Mesodermal cell (in vitro differentiated cells): ENCODE data around the gene UAP1.
"Not testable (repeated sequence)": the region's sequence is repeated elsewhere in the genome, so short reads cannot be mapped to it uniquely, and the experiment has no call there.

ENCODE experiments used
- H3K27ac ChIP-seq: 2 replicates; pipeline ENCODE4 v1.7.0; 2013; ENCODE audit warnings: mild to moderate bottlenecking, low read depth, low read length, moderate library complexity; ENCODE audit not compliant: severe bottlenecking
- H3K36me3 ChIP-seq: 2 replicates; pipeline ENCODE4 v1.7.1; 2013; ENCODE audit warnings: mild to moderate bottlenecking, low read length, moderate library complexity; ENCODE audit not compliant: control insufficient read depth, insufficient read depth
- H3K4me1 ChIP-seq: one replicate; pipeline ENCODE4 v1.7.1; 2013; ENCODE audit warnings: mild to moderate bottlenecking, low read length; ENCODE audit not compliant: insufficient read depth, control insufficient read depth, poor library complexity, severe bottlenecking
- H3K4me3 ChIP-seq: 2 replicates; pipeline ENCODE4 v1.7.0; 2013; ENCODE audit warnings: low read length, control low read depth, mild to moderate bottlenecking; ENCODE audit not compliant: insufficient read depth, poor library complexity, severe bottlenecking; ENCODE audit errors: extremely low read depth
- H3K9me3 ChIP-seq: 2 replicates; pipeline ENCODE4 v1.7.1; 2013; ENCODE audit warnings: mild to moderate bottlenecking, low read length, moderate library complexity; ENCODE audit not compliant: control insufficient read depth
- WGBS, 2 experiments: methylation state at CpG; one replicate each; pipeline ENCODE4 v1.1.5; 2013; ENCODE audit warnings: missing lambda C conversion rate in 2 of 2; ENCODE audit not compliant: insufficient coverage in 2 of 2; 5-methylcytosine and 5-hydroxymethylcytosine counted together

Gene UAP1

DNA sequence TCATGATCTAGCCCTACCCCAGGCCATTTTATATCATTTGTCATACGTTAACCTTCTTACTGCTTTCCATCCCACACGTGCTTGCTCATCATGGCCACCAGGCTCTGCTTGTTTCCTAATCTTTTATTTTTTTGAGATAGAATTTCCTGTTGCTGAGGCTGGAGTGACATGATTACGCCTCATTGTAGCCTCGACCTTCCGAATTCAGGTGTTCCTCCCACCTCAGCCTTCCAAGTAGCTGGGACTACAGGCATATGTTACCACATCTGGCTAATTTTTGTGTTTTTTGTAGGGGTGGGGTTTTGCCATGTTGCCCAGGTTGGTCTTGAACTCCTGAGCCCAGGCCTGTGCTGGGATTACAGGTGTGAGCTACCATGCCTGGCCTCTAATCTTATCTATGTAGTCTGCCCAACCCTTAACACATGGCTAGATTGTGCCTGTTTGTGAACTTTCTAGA, 3.3 kb downstream of the UAP1 start:
- H3K4me3 ChIP-seq: no peak overlapping the region
- no peak overlapping the region for H3K27ac ChIP-seq
- 100% methylated on average over 1 to 3 of the region's 5 CpGs for WGBS, 2 experiments
- peaks cover 32% of the 10 kb centered on the region for H3K36me3 ChIP-seq
- H3K4me1 ChIP-seq: no peaks in the 10 kb centered on the region
- no peaks in the 10 kb centered on the region for H3K9me3 ChIP-seq

DNA sequence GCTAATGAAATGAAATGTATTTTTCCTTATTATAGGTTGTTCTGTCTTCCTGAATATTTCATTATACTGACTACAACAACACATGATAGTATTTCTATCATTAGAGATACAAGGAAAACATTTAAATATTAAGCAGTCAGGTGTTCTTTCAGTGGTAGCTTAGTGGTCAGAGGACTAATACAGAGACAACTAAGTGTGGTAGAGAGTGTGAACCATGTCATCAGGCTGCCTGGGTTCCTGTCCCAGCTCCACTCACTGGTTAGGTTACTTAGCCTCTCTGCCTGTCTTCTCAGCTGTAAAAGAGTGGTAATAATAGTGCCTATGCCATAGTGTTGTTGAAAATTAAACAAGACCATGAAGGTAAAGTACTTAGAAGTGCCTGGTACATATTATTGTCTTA, 3.9 kb downstream of the UAP1 start:
- no peak overlapping the region for H3K4me3 ChIP-seq
- peaks cover 32% of the 10 kb centered on the region for H3K36me3 ChIP-seq
- no peak overlapping the region for H3K27ac ChIP-seq
- no peaks in the 10 kb centered on the region for H3K4me1 ChIP-seq
- H3K9me3 ChIP-seq: no peaks in the 10 kb centered on the region

DNA sequence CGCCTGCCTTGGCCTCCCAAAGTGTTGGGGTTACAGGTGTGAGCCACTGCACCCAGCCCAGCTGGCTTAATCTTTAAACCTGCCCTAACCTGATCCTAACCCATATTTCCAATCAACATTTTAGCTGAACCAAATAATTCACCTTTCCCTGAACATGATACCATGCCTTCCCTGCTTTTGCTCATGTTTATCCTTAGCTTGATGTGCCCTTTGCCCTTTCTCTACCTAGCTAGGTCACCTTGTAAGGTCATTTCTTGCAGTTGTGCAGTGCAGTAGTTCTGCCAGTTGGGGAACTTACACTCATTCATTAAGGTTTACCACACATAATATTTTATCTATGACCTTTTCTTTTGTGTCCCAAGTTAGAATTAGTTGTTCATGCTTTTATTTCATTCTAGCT, 5.3 kb downstream of the UAP1 start:
- Histone ChIP-seq H3K4me3 (no peak overlapping the region), H3K9me3 (no peaks in the 10 kb centered on the region), H3K4me1 (no peaks in the 10 kb centered on the region), H3K27ac (no peak overlapping the region), H3K36me3 (peaks cover 34% of the 10 kb centered on the region)
- 100% methylated on average over 1 of the region's 1 CpG for WGBS, 2 experiments

DNA sequence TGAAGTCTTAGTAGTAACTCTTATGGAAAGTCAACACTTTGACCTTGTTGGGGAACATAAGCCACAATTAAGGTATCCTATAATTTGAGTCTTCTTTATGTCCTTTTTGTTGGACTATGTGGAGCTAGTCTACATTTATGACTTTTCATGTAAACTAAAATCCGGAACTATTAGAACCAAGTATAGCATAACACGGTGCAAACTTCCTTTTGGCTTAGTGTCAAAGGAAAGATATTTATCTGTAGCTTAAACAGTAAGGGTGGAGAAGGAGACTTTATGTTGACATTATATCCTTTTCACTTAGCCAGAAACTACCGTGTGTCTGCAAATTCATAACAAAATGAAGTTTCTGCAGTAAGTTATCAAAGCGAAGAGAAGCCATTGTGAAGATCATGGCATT, 7.3 kb downstream of the UAP1 start:
- Histone ChIP-seq H3K4me3 (no peak overlapping the region), H3K27ac (no peak overlapping the region), H3K9me3 (no peaks in the 10 kb centered on the region), H3K36me3 (peaks cover 40% of the 10 kb centered on the region), H3K4me1 (no peaks in the 10 kb centered on the region)
- no CpG with 5 or more reads among the region's 4 CpGs for WGBS, 2 experiments

DNA sequence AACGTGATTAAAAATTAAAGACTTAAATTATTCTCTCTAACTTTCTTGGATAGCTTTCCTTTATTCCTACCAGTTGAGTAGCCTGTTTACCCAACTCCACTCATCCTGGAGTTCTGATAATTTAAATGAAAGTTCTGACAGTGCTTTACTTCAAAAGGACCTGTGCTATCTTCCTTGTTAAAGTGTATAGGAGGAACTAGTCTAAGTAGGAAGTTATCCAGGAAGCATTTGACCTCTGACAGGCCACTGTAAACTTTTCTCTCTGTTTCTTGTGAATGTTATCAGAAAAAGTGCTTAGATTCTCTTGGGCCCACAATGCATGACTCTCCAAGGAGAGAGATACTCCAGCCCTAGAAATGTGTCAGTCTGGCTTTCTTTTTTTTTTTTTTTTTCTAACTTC, 9.2 kb downstream of the UAP1 start:
- no CpG with 5 or more reads among the region's 1 CpG for WGBS, 2 experiments

DNA sequence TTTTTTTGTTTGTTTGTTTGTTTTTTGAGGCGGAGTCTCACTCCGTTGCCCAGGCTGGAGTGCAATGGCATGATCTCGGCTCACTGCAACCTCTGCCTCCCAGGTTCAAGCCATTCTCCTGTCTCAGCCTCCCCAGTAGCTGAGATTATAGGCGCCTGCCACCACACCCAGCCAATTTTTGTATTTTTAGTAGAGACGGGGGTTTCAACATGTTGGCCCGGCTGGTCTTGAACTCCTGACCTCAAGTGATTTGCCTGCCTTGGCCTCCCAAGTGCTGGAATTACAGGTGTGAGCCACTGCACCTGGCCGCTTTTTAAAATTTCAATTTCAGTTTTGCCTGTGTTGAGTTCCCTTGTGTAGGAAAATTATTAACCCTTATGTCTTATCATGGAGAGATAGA, 9.6 kb downstream of the UAP1 start:
- H3K27ac ChIP-seq, H3K9me3 ChIP-seq, H3K4me3 ChIP-seq, H3K4me1 ChIP-seq: not testable (repeated sequence)
- peaks cover 41% of the 10 kb centered on the region for H3K36me3 ChIP-seq
- WGBS, 2 experiments: 86 to 90% methylated on average over 4 to 5 of the region's 7 CpGs

More for the DNA sequence above, 9.2 kb downstream of the UAP1 start:
- Histone ChIP-seq H3K36me3 (peaks cover 40% of the 10 kb centered on the region), H3K27ac (peak overlapping the region; percentile 67), H3K9me3 (no peaks in the 10 kb centered on the region), H3K4me1 (no peaks in the 10 kb centered on the region), H3K4me3 (no peak overlapping the region)

DNA sequence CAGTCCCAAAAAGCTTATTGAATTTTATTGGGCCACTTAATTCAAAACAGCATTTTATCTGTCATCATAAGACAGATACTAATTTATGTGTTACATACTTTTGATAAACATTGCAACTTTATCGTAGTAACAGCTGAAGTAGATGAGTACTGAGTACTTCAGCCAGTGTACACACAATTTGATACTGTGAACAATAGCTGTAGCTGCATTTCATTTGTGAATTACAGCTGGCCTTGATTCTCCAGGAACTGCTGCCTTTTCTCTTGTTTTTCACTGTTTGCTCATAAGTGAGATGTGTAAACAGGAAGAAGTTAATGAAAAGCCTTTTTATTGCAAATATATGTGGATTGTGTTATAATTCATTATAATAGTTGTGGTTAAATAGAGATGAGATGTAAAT, 10.2 kb downstream of the UAP1 start:
- no CpG with 5 or more reads among the region's 1 CpG for WGBS, 2 experiments
- H3K4me1 ChIP-seq: no peaks in the 10 kb centered on the region
- no peak overlapping the region for H3K4me3 ChIP-seq
- H3K9me3 ChIP-seq: no peaks in the 10 kb centered on the region
- H3K27ac ChIP-seq: no peak overlapping the region
- H3K36me3 ChIP-seq: peaks cover 43% of the 10 kb centered on the region

DNA sequence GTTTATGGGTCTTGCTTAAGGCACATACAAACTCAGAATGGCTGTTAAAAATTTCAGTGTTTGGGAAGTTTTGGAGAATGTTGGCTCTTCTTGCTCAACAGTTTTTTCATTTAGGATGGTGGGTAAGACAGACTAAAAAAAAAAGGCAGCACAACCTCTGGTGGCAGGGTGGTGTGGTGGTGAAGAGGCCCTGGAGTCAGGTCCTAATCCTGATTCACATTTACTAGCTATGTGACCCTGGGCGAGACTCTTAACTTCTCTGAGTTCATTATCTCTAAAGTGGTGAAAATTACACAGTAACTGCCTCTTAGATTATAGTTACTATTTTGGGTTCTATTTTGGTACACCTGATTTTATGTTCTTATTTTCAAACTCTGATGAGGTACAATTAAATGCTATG, 11.6 kb downstream of the UAP1 start:
- no peaks in the 10 kb centered on the region for H3K9me3 ChIP-seq
- H3K4me1 ChIP-seq: no peaks in the 10 kb centered on the region
- WGBS, 2 experiments: no CpG with 5 or more reads among the region's 1 CpG
- no peak overlapping the region for H3K4me3 ChIP-seq
- no peak overlapping the region for H3K27ac ChIP-seq
- H3K36me3 ChIP-seq: peaks cover 38% of the 10 kb centered on the region

DNA sequence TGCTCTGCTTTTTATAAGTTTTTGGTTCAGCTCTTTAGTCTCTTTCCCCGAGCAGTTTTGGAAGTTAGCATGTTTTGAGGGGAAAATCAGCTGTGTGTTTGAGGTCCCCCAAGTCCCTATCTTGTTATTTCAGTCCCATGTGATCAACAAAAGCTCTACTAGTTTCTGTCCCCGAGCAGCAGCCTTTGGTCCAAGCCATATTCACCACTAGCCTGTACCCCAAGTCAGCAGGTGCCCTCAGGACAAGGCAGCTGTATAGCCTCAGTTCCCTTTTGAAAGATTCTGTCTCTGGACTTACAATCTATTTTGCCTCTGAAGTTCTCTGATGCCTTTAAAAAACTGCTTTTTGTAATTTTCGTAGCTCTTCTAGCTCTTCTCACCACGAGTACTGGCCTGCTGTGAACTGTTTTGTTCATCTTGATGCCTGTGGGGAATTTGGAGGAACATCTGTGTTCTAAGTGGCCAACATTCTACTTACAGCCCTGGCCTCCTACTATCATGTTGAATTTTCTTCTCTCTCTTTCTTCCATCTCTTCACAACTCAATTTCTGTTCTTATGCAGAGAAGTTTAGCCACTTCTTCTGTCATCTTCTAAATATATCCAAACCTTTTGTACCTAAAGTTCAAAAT, 16.7 kb downstream of the UAP1 start:
- H3K27ac ChIP-seq: peak overlapping the region; percentile 19
- H3K36me3 ChIP-seq: peaks cover 37% of the 10 kb centered on the region
- no peak overlapping the region for H3K4me3 ChIP-seq
- 80 to 93% methylated on average over 2 of the region's 4 CpGs for WGBS, 2 experiments
- H3K9me3 ChIP-seq: no peaks in the 10 kb centered on the region
- no peaks in the 10 kb centered on the region for H3K4me1 ChIP-seq

DNA sequence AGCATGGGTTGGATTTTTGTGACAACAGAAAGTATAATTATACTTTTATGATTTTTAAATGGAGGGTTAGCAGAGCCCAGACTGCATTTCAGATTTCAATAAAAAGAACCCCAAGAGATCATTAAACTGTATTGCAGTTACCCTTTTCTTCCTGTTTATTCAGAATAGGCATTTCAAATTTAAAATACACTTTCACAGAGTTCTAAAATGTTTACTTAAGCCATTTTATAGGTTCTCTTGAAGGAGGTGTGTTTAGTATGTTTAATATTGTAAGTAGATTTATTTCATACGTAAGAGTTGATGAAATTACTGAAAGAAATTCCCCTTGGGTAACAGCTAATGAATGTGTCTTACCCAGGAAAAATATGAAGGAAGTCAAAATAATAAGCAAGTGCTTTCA, 17.4 kb downstream of the UAP1 start:
- Histone ChIP-seq H3K9me3 (no peaks in the 10 kb centered on the region), H3K36me3 (peaks cover 45% of the 10 kb centered on the region), H3K4me3 (no peak overlapping the region), H3K4me1 (no peaks in the 10 kb centered on the region), H3K27ac (no peak overlapping the region)
- WGBS, 2 experiments: 80% methylated on average over 1 of the region's 1 CpG; no CpG with 5 or more reads in 1 of the 2 experiments

DNA sequence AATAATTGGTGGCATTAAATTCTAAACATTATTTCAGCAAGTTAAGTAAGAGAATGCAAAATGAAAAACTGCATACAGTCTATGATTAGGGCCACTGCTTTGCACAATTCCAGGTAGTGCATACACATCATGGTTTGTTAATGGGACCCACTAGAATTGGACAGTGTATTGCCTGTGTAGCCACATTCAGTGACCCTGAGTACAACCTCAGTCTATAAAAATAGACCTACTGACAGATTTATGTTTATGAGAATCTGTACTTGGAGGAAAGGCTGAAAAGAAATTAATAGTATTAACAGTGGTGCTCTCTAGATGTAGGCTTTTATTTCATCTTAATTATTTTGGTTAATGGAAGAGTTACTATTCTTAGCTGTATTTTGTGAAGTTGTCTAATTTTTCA, 18.8 kb downstream of the UAP1 start:
- Histone ChIP-seq H3K36me3 (peaks cover 57% of the 10 kb centered on the region), H3K4me1 (no peaks in the 10 kb centered on the region), H3K27ac (no peak overlapping the region), H3K4me3 (no peak overlapping the region), H3K9me3 (no peaks in the 10 kb centered on the region)
